Astrocyte (in vitro differentiated cells and primary cell): ENCODE data around the gene ANKRD52. TPM values are rescaled to one million over a fixed set of nuclear protein-coding genes. Genes with fewer than 3 reads are reported as not detected.
A peak's percentile ranks its signal among the peaks of the same experiment; 100 is the strongest.
"Not testable (repeated sequence)": the region's sequence is repeated elsewhere in the genome, so short reads cannot be mapped to it uniquely, and the experiment has no call there.

Source experiments
- DNase-seq: peaks from one replicate; pipeline ENCODE4 v3.0.0-alpha.2; 2010; ENCODE audit warnings: low read depth
- FAIRE-seq: peaks from 2 replicates; lab custom pipeline; 2011; peaks lifted over from hg19 to GRCh38; lab: Jason Lieb, UNC
- H2AFZ ChIP-seq: 2 replicates; pipeline ENCODE4 v1.6.0; 2012; ENCODE audit warnings: low read depth, low read length, inconsistent platforms
- H3K27ac ChIP-seq: 2 replicates; pipeline ENCODE4 v1.5.1; 2011; ENCODE audit warnings: low read depth, low read length, inconsistent platforms
- H3K27me3 ChIP-seq: 2 replicates; pipeline ENCODE4 v1.6.0; 2011; ENCODE audit warnings: low read length, inconsistent platforms; ENCODE audit not compliant: insufficient read depth
- H3K36me3 ChIP-seq: 2 replicates; pipeline ENCODE4 v1.5.1; 2011; ENCODE audit warnings: low read length, inconsistent platforms; ENCODE audit not compliant: insufficient read depth
- H3K4me1 ChIP-seq: 2 replicates; pipeline ENCODE4 v1.5.1; 2011; ENCODE audit warnings: low read length, inconsistent platforms; ENCODE audit not compliant: insufficient read depth
- H3K4me2 ChIP-seq: 2 replicates; pipeline ENCODE4 v1.6.0; 2012; ENCODE audit warnings: low read length, inconsistent platforms
- H3K4me3 ChIP-seq: 2 replicates; pipeline ENCODE4 v1.5.1; 2011; ENCODE audit warnings: low read depth, mild to moderate bottlenecking, low read length, inconsistent platforms; ENCODE audit not compliant: insufficient read depth
- H3K79me2 ChIP-seq: 2 replicates; pipeline ENCODE4 v1.6.0; 2012; ENCODE audit warnings: mild to moderate bottlenecking, low read length, inconsistent platforms; ENCODE audit not compliant: insufficient read depth
- H3K9ac ChIP-seq: 2 replicates; pipeline ENCODE4 v1.6.0; 2012; ENCODE audit warnings: mild to moderate bottlenecking, low read length, inconsistent platforms
- H3K9me3 ChIP-seq: 2 replicates; pipeline ENCODE4 v1.5.1; 2012; ENCODE audit warnings: low read depth, mild to moderate bottlenecking, low read length, inconsistent platforms; ENCODE audit not compliant: insufficient read depth
- H4K20me1 ChIP-seq: 2 replicates; pipeline ENCODE4 v1.6.0; 2012; ENCODE audit warnings: low read length, inconsistent platforms; ENCODE audit not compliant: insufficient read depth
- H3K27ac Mint-ChIP-seq: one replicate; pipeline ENCODE4 v1.8.0; 2021; ENCODE audit warnings: mild to moderate bottlenecking, mixed read lengths; ENCODE audit not compliant: unreplicated experiment
- H3K27me3 Mint-ChIP-seq: one replicate; pipeline ENCODE4 v1.8.0; 2021; ENCODE audit warnings: low read depth, mixed read lengths; ENCODE audit not compliant: unreplicated experiment
- H3K36me3 Mint-ChIP-seq: one replicate; pipeline ENCODE4 v1.8.0; 2021; ENCODE audit warnings: low read depth, mixed read lengths; ENCODE audit not compliant: unreplicated experiment
- H3K4me1 Mint-ChIP-seq: one replicate; pipeline ENCODE4 v1.8.0; 2021; ENCODE audit warnings: low read depth, mixed read lengths; ENCODE audit not compliant: unreplicated experiment
- H3K4me3 Mint-ChIP-seq: one replicate; pipeline ENCODE4 v1.8.0; 2021; ENCODE audit warnings: mild to moderate bottlenecking, moderate library complexity, mixed read lengths; ENCODE audit not compliant: unreplicated experiment
- H3K9me3 Mint-ChIP-seq: one replicate; pipeline ENCODE4 v1.8.0; 2021; ENCODE audit warnings: mild to moderate bottlenecking, mixed read lengths; ENCODE audit not compliant: unreplicated experiment
- CTCF ChIP-seq: IDR thresholded peaks from 2 replicates; pipeline ENCODE4 v1.5.1; 2011; ENCODE audit warnings: low read depth, mild to moderate bottlenecking, inconsistent platforms, low read length, moderate library complexity; ENCODE audit not compliant: insufficient read depth
- EZH2 ChIP-seq: IDR thresholded peaks from 2 replicates; pipeline ENCODE4 v1.6.1; 2012; ENCODE audit warnings: mild to moderate bottlenecking, low read length, inconsistent platforms; ENCODE audit not compliant: insufficient read depth
- total RNA-seq: library from RNA; stranded (reverse); gene quantifications from 2 replicates; pipeline ENCODE4 v1.2.1, GENCODE V29; 2021

ANKRD52 gene
- total RNA-seq, 1 donor from 2014 or later: 105 TPM

- Mint-ChIP-seq H3K27me3 (no peaks in the 10 kb centered on the region), H3K4me3 (peak overlapping the region; percentile 82), H3K9me3 (no peaks in the 10 kb centered on the region), H3K27ac (no peak overlapping the region), H3K4me1 (peaks cover 7% of the 10 kb centered on the region), H3K36me3 (peaks cover 6% of the 10 kb centered on the region)
- peak overlapping the region; percentile 88 for H3K9ac ChIP-seq
- DNase-seq (no peak), FAIRE-seq (no peak)
- peak overlapping the region; percentile 72 for H3K4me3 ChIP-seq
- H3K9me3 ChIP-seq: no peaks in the 10 kb centered on the region
- H3K27me3 ChIP-seq: no peaks in the 10 kb centered on the region
- H3K4me1 ChIP-seq: peaks cover 5% of the 10 kb centered on the region
- TF ChIP-seq CTCF: no peak
- TF ChIP-seq EZH2: no peak
- peak overlapping the region; percentile 92 for H2AFZ ChIP-seq
- H4K20me1 ChIP-seq: no peaks in the 10 kb centered on the region
- H3K79me2 ChIP-seq: no peaks in the 10 kb centered on the region
- peaks cover 13% of the 10 kb centered on the region for H3K36me3 ChIP-seq
- peak overlapping the region; percentile 93 for H3K4me2 ChIP-seq
- no peak overlapping the region for H3K27ac ChIP-seq
Measured at GRCh38 chr12:56267443-56268071, 9.4 kb upstream of the ANKRD52 start.

GRCh38 chr12:56266693-56267442, 8.7 kb upstream of the ANKRD52 start, which contains the start of gene COQ10A:
COQ10A (plus strand) TSS chr12:56266942; CDS start chr12:56267119, 177 bp downstream.
- H3K27ac ChIP-seq: peak within 1 kb of the TSS; percentile 73
- H3K4me3 ChIP-seq: peak within 1 kb of the TSS; percentile 72
- H3K9me3 ChIP-seq: no peaks in the 10 kb centered on the region
- DNase-seq (peak; percentile 77), FAIRE-seq (no peak)
- H4K20me1 ChIP-seq: no peaks in the 10 kb centered on the region
- no peaks in the 10 kb centered on the region for H3K27me3 ChIP-seq
- Mint-ChIP-seq H3K4me1 (peaks cover 10% of the 10 kb centered on the region), H3K27ac (peak within 1 kb of the TSS; percentile 86), H3K36me3 (peaks cover 6% of the 10 kb centered on the region), H3K27me3 (no peaks in the 10 kb centered on the region), H3K4me3 (peak within 1 kb of the TSS; percentile 94), H3K9me3 (no peaks in the 10 kb centered on the region)
- peak within 1 kb of the TSS; percentile 88 for H3K9ac ChIP-seq
- H3K4me1 ChIP-seq: peaks cover 9% of the 10 kb centered on the region
- peak; percentile 52 for TF ChIP-seq CTCF
- no peak for TF ChIP-seq EZH2
- H3K79me2 ChIP-seq: no peaks in the 10 kb centered on the region
- peak within 1 kb of the TSS; percentile 92 for H2AFZ ChIP-seq
- H3K4me2 ChIP-seq: peak within 1 kb of the TSS; percentile 93
- H3K36me3 ChIP-seq: peaks cover 13% of the 10 kb centered on the region

GRCh38 chr12:56266068-56266692, 8.0 kb upstream of the ANKRD52 start:
- FAIRE-seq, H3K9me3 ChIP-seq: not testable (repeated sequence)
- H3K27ac ChIP-seq: peak overlapping the region; percentile 73

GRCh38 chr12:56262955-56263354, 4.8 kb upstream of the ANKRD52 start:
- not testable (repeated sequence) for H3K27me3 ChIP-seq, H3K9ac ChIP-seq, DNase-seq, H3K9me3 ChIP-seq, H3K4me3 Mint-ChIP-seq, H3K27ac Mint-ChIP-seq, H3K36me3 ChIP-seq, H4K20me1 ChIP-seq, H3K36me3 Mint-ChIP-seq, H3K9me3 Mint-ChIP-seq, H3K4me2 ChIP-seq, H3K27ac ChIP-seq, FAIRE-seq, H3K27me3 Mint-ChIP-seq, H2AFZ ChIP-seq, H3K4me3 ChIP-seq, H3K79me2 ChIP-seq
- H3K4me1 ChIP-seq: peaks cover 24% of the 10 kb centered on the region
- H3K4me1 Mint-ChIP-seq: peaks cover 24% of the 10 kb centered on the region

More at GRCh38 chr12:56266068-56266692, 8.0 kb upstream of the ANKRD52 start:
- H3K79me2 ChIP-seq, H3K27me3 ChIP-seq, H3K36me3 Mint-ChIP-seq, H3K27me3 Mint-ChIP-seq, H4K20me1 ChIP-seq, H3K9me3 Mint-ChIP-seq, H3K36me3 ChIP-seq, DNase-seq: not testable (repeated sequence)
- peak overlapping the region; percentile 86 for H3K27ac Mint-ChIP-seq
- peak overlapping the region; percentile 94 for H3K4me3 Mint-ChIP-seq
- Histone ChIP-seq H3K4me1 (peaks cover 16% of the 10 kb centered on the region), H3K4me2 (peak overlapping the region; percentile 93), H2AFZ (peak overlapping the region; percentile 92), H3K9ac (peak overlapping the region; percentile 88), H3K4me3 (peak overlapping the region; percentile 72)
- H3K4me1 Mint-ChIP-seq: peaks cover 16% of the 10 kb centered on the region
